GM21360 (cell line): ENCODE results near the gene SORCS2.
"Not testable (repeated sequence)": the region's sequence is repeated elsewhere in the genome, so short reads cannot be mapped to it uniquely, and the experiment has no call there.

Experiments used
- ATAC-seq: cut with Tn5 transposase; IDR thresholded peaks from one replicate; pipeline ENCODE4 v1.9.1; 2021; ENCODE audit warnings: mild to moderate bottlenecking, moderate library complexity; ENCODE audit not compliant: unreplicated experiment

SORCS2 gene

GRCh38 chr4:7199129-7199725, 6.9 kb downstream of the SORCS2 start:
- no peak for ATAC-seq

DNA sequence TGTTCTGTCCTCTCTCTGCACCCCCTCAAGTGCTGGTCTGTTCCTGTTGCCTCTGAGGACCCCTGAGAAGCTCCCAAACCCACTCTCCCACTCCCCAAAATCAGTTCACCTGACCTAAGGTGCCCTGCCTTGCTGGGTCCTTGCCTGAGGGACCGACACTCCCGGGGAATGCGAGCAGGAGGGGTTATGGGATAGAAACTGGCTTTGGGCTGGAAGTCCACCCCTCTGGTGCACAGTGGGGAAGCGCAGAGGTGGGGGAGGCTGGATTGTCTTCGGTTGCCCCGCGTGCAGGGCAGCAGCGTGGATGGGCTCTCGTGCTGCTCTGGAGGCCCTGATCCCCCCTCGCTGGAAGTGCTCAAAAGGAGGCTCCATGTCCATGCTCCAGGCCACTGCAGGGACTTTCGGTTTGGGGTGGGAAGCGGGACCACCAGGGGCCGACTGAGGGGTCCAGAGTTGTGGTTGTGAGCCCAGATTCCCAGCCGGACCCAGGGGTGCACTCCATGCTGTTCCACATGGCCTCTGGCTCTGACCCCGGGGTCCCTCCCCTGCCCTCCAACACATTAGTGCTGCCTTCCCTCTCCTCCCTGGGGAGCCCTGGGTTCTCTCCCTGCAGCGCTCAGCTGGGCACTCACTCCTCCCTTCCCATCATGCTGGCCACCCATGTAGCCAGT, 7.6 kb downstream of the SORCS2 start:
- ATAC-seq, result no peak

DNA sequence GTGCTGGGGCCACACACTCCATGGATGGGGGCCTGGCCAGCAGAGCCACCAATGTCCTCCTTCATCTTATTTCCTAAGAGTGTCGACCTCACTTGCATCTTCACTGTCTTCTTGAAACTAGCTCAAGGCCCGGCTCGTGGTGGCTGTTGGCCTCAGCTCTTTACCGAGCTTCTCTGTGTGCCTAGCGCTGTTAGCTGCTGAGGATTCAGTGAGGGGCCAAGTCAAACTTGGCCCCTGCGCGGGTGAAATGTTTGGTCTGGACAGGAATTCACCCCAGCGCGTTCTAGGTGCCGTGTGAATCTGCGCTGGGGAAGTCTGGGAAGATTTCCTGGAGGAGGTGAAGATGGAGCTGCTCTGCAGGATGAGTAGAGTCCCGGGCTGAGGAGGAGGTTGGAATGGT, 8.5 kb downstream of the SORCS2 start:
- no peak for ATAC-seq

DNA sequence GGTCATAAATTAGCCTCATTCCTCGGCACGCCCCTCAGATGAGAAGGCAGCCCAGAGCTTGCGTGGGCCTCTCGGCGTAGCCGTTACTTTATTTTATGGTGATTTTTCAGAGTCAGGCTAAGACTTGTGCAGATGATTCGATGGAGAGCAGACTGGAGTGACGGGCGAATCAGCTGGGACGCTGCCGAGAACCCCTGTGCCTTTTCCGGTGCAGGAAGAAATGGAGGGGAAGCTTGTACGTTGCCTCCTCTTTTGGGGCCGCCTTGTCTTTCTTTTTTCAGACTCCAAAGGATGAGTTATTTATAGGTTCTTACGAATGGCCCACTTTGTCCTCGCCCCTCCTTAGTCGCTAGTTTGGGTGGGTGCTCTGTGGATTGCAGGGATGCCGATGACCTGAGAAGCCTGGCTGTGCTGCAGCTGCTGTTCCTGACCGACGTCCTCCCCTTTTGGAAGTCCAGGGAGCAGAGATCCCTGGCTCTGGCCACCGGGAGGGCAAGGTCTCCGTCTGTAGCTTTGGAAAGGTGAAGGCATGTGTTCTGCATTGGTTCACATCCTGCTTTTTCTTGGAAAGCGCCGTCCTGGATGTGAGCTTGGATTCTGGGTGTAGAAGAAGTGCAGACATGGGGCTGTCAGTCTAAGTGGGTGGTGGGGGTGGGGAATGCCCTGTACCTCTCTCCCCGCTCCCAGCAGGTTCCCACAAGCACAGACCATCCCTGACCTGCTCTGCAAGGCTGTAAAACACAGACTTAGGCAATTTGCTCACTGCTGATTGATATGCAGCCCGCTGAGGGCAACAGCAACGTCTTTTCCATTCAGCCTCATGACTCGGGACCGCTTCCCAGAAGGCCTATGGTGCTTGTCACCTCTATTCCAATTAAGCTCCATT, 9.3 kb downstream of the SORCS2 start:
- ATAC-seq, result no peak

DNA sequence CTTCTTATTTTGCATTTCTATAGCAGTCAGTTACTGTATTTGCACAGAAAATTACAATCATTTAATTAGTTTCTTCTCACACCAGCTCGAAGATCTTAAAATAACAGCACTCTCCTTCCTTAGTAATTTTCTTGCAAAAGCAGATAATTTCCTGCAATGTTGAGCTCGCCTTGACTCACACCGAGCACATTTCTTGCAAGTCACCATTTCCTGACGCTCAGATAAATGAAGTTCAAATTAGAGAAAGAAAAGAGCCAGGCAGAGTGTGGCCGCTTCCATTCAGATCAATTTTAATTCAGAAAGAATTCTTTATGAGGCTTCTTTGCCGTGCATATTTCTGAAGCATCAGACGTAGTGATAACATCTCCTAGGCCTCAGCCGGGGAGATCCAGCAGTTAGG, 10.1 kb downstream of the SORCS2 start:
- no peak for ATAC-seq

GRCh38 chr4:7204656-7205387, 12.5 kb downstream of the SORCS2 start:
- ATAC-seq, result no peak

- ATAC-seq, result no peak
These were observed 14.0 kb downstream of the SORCS2 start for GRCh38 chr4:7206385-7206784.

- ATAC-seq, result no peak
These were observed 14.7 kb downstream of the SORCS2 start for GRCh38 chr4:7206911-7207567.

- ATAC-seq, result no peak
These were observed 15.4 kb downstream of the SORCS2 start for GRCh38 chr4:7207628-7208231.

- no peak for ATAC-seq
These were observed 16.4 kb downstream of the SORCS2 start for GRCh38 chr4:7208509-7209451.

- ATAC-seq, result no peak
These were observed 17.4 kb downstream of the SORCS2 start for GRCh38 chr4:7209699-7210098.

DNA sequence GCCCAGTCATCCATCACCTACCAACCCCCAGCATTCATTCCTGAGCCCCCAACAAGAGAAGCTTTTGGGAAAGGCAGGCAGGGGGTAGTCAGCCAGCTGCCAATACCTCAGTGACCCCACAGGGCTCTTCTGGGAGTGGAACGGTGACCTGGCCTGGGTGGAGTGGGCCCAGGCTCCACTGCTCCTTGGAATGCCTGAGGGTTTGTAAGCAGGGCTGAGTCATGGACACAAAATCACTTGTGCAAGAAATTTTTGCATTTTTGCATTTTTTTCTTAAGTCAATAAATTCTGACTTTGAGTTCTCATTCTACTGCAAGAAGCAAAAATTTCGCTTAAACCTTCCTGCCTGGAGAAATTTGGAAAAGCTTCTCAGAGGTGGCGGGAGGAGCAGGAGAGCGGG, 18.5 kb downstream of the SORCS2 start:
- ATAC-seq, result no peak

GRCh38 chr4:7212101-7212674, 19.9 kb downstream of the SORCS2 start:
- no peak for ATAC-seq

- ATAC-seq, result no peak
These were observed 20.6 kb downstream of the SORCS2 start for GRCh38 chr4:7212921-7213320.

DNA sequence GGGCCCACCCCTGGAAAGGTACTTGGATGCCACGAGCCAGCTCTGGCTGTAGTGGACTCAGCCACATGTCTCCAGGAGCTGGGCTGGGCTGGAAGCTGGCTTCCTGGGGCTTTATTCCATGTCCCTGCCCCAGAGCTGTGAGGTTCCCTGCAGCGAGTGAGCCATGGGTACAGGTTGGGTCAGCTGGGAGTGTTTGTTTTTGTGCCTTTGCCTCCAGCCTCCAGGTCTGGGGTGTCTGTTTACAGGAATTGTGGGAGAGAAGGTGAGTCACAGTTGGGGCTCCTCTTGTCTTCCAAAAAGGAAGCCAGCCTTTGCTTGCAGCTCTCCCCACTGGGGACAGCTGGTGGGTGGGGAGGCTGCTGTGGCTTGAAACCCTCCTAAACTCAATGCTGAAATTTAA, 21.5 kb downstream of the SORCS2 start:
- ATAC-seq, result no peak

DNA sequence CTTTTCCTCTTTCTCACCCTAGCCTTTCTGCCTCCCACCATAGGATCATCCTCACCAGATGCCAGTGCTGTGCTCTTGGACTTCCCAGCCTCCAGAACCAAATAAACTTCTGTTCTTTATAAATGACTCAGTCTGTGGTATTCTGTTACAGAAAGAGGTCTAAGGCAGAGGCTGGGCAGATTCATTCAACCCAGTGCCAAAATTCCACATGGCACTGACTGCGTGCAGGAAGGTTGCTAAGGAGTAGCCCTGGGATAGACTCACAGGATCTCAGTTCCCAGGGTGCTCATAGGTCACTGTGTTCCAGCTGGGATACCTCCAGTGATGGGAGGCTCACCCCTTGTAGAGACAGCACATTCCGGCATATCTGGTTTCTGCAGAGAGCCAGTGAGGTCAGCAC, 22.0 kb downstream of the SORCS2 start:
- no peak for ATAC-seq

DNA sequence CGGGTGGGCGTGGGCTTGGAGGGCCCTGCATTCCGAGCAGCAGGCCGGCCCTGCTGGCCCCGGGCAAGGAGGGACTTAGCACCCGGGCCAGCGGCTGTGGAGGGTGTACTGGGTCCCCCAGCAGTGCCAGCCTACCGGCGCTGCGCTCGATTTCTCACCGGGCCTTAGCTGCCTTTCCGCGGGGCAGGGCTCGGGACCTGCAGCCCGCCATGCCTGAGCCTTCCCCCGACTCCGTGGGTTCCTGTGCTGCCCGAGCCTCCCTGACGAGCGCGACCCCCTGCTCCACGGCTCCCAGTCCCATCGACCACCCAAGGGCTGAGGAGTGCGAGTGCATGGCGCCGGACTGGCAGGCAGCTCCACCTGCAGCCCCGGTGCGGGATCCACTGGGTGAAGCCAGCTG, 22.8 kb downstream of the SORCS2 start:
- not testable (repeated sequence) for ATAC-seq

DNA sequence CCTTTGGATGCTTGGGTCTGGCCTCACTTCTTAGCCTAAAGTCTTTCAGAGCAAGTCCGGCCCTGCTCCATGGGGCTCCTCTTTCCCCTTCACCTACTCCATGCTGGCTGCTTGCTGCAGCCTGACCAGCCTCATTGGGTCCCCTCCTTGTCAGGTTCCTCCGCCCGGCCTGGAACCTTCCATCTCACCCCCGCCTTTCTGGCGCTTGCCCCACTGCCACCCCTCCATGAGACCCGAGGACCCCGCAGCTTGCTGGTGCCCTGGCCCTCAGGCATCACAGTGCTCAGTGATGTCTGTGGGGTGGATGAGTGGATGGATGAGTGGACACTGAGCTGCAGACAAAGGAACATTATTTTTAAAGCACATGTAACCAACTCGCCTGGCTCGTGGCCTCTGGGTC, 24.7 kb downstream of the SORCS2 start:
- no peak for ATAC-seq
